Urothelium cell line (cell line): Measurements from ENCODE around the gene LURAP1L.

Experiments used
- DNase-seq: peaks from one replicate; pipeline ENCODE4 v3.0.0; 2011; ENCODE audit warnings: low spot score, mixed read lengths
- FAIRE-seq: peaks from 2 replicates; lab custom pipeline; 2011; peaks lifted over from hg19 to GRCh38; lab: Jason Lieb, UNC

Gene LURAP1L

DNA sequence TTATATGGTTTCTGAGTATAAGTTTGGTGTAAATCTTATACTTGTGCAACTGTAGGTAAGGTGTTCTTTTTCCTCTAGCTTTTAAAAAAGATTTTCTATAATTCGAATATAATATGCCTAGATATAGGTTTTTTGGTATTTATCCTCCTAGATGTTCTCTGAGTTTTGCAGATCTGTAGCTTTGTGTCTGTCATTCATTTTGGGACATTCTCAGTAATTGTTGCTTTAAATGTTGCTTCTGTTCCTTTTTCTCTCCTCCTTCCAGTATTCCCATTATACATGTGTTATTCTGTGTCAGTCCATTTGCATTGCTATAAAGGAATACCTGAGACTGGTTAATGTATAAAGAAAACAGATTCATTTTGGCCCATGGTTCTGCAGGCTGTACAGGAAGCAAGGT lies 33.7 kb downstream of the LURAP1L start:
- no peak for DNase-seq
- no peak for FAIRE-seq

DNA sequence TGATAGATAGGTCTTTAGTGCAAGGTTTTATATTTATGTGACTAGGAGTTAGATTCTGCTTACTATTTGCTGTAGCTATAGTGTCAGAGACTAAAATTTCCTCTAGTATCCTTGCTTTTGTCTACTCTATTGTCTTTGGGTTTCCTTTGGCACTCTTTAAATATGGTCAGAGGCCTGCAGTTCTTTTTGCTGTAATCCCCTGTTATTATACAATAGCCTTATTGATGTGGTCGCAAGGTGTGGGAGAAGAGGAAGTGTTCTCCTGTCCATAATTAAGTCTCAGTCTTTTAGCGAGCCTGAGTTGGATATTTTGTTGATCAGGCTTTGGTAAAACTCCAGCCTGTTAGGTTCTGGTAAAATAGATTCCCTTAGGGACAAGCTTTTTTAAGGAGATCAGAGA lies 34.9 kb downstream of the LURAP1L start:
- FAIRE-seq (no peak), DNase-seq (no peak)

DNA sequence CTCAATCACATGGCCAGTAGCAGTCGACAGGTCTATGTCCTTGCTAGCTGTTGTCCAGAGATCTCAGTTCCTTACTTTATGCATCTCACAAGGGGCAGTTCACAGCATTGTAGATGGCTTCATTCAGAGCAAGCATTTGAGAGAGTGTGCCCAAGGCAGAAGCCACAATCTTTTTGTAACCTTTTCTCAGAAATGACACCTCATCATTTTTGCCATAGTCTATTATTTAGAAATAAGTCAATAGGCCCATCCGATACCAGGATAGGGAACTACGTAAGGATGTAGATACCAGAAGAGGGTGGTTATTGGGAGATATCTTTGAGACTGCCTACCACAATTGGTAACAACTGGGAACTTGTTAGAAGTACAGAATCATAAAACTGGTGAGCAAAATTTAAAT lies 37.1 kb downstream of the LURAP1L start:
- DNase-seq (no peak), FAIRE-seq (no peak)

DNA sequence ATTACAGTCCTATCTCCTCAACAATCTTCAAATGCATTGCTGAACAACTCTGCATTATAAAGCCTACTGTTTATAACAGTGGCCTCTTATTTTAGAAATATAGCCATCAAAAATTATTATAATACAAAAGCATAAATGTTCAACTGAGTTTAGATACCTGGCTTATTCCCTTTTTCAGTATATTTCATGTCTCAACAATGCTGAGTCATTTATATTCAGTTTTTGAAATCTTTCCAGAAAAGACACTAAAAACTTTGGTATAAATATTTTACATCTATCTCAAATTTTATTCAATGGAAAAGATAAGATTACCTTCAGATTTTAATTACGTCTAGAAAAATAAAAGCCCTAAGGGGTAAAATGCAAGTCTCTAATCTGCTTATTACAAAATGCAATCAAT lies 37.9 kb downstream of the LURAP1L start:
- no peak for FAIRE-seq
- DNase-seq: no peak

DNA sequence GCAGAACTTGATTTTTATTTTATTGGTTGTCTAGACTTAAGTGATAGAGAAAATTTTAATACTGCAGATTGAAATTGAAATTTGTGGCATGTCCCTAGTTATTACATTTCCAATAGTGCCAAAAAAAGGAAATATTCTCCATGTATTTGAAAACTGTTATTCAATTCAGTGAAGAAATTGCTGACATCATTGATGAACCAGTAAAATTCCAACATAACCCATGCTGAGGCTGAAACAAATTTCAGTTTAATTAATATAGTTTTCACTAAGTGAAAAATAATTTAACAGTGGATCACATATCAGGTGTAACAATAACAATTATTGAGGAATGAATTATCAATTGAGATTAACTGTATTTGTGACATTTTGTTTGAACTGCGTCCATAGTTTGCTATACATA lies 38.7 kb downstream of the LURAP1L start:
- DNase-seq (no peak), FAIRE-seq (no peak)

DNA sequence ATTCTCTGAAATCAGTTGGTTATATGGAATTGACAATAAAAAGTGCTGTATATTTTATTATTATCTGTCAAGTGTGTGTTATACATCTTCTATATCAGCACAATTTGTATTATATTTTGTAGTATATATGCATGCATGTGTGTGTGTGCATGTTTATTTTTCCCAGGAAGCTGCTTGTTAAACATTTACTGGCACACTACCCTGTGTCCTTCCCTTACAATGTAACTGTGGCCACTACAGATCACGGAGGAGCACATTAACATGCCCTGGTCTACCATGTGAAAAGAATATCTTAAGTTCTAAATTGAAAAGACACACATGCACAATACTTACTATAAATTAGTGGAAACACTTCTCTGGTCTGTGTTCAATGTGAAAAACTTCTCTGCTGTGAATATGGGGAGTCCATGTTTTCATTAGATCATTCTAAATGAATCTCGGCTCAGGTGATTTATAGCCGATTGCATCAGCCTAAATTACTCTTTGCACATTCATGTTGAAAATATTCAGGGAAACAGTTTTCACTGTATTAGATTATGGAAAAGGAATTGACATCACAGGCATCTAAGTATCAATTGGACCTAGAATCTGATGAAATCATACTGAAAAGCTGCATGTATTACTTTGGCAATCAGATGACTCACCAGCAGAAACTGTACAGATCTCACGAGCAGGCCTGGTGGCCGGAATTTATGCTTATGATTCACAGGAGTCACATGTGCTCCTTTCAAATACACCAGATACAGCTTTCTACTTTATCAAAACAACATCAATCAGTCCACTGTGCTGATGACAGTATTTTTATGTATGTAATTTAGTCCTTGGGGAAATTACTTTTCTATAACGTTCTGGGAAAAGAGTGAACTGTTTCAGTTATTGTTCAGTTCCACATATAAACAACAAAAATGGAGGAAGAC lies 39.4 kb downstream of the LURAP1L start:
- DNase-seq (peak; percentile 65), FAIRE-seq (no peak)

DNA sequence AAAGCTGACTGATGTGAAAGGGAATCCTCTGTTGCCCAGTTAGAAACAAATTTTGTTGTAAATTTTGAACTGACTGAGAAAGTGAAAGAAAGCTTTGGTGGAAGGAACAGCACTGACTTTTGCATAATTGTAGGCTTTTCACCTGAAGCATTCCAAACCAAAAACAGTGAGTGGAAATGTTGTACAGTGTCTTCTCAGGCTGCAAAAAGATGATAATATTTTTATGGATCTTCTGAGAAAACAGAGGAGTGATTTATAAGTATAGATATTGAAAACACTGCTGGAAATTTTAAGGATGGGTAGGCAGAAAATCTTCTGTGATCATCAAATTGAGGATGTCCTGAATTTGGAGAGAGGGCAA lies 40.0 kb downstream of the LURAP1L start:
- no peak for DNase-seq
- FAIRE-seq: no peak

DNA sequence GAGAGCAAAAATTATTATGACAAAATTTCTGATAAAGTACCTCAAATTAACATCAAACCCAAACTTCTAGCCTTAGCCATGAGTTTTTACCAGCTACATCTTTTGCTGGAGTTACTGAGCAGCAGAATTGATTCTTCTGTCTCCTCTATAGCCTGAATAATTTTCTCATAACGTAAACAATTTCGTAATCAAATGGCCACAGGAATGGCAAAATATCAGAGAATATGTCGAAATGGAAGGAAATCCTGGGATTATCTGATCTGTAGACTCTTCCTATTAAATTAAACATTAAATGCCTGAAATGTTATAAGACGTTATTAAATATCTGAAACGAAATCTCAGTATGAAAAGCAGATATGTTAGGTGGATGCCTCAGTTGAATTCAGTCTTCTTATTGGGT lies 41.1 kb downstream of the LURAP1L start:
- DNase-seq (no peak), FAIRE-seq (no peak)

DNA sequence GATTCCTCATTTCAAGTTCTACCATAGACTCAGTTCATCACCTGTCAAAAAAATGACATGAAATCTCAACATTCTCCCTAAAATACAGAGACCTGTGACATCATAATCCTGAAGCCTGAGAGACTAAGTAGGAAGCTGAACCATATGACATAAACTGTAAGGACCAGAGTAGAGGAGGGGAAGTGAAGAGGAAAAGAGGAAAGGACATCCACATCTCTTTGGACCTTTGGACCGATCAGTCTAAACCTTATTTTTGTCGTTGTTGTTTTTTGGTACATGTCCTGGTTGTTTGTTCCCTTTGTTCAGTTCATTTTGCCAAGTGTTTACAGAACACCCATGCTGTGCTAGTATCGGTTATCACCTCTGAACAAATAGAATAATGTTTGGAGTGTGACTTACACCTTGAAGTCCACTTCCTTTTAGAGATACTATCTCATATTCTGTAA lies 41.9 kb downstream of the LURAP1L start:
- FAIRE-seq (no peak), DNase-seq (no peak)

DNA sequence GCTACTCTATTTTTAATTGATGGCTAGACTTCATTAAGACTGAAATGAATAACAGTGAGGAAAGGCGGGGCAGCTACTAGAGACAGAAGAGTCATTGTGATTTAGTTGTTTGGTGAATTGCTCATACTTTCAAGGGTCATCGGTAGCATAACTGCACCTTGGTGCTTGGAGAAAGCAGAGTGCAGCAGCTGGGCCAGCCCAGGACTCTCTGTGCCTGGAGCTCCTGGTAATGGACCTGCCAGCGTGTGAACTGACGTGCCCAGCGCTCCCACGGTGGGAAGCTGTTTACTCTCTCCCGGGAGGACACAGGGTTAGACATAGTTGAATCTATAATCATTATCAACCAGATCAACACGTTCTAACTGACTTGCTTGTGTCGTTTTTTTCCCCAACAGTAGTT lies 42.9 kb downstream of the LURAP1L start:
- FAIRE-seq (no peak), DNase-seq (no peak)

DNA sequence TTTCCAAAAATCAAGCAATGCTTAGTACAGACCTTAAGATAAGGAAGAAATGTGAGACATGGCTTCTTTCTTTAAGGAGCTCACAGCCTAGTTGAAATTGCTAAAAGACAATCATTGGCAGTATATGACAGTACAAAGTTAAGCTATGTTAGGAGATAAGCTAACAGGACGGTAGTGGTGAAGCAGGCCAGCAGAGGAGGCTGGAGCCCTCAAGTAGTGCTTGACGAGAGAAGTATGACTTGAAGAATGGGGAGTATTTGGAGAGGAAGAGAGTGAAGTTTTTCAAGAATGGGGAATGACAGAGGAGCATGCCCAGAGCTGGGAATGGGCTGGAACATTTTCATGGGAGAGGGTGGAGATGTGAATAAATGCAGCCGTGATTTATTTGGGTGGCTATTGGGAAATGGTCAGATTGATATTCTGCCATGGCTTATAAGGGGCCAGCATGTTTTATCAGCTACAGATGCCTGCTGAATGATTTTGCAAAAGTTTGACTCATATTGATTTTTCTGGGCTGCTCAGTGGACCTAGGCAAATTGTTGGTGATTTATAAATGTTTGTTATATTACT lies 43.7 kb downstream of the LURAP1L start:
- DNase-seq: no peak
- FAIRE-seq: no peak

DNA sequence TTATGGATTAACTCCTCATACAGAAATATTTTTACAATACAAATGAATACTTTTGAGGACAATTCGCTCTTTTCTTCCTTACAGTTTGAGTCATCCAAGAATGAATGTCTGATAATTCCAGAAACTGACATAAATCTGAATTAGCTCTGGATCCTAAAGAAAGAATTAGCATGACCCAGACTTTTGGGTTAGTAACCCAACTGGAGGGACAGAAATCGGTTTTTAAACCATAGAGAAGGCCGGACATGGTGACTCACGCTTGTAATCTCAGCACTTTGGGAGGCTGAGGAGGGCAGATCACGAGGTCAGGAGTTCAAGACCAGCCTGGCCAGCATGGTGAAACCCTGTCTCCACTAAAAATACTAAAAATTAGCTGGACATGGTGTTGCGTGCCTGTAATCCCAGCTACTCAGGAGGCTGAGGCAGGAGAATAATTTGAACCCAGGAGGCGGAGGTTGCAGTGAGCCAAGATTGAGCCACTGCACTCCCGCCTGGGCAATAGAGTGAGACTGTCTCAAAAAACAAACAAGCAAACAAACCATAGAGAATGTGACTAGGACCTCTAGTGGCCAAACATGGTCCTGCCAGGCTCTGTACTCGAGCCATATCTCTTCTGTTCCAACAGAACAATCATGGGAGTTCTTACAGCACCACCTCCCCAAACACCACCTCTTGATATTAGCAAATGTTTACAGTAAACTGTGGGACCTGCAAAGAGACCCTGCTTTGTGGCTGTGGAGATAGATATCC lies 44.8 kb downstream of the LURAP1L start:
- no peak for FAIRE-seq
- no peak for DNase-seq

DNA sequence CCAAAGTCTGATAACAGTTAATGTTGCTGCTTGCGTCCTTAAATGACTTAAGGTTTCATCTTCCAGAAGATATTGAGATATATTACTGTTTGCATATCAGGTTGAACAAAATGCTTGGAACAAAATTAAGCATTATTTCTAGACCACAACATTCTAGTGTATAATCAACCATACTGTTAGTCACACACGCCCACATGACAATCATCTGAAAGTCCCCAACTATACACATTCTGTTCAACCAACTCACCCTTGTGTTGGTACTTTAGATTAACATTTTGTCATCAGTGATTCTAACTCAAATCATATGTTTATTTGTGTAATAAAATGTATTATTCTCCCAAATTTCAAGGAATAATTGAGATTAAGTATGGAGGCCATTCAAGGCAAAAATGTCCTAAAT lies 47.3 kb downstream of the LURAP1L start:
- FAIRE-seq (no peak), DNase-seq (no peak)

DNA sequence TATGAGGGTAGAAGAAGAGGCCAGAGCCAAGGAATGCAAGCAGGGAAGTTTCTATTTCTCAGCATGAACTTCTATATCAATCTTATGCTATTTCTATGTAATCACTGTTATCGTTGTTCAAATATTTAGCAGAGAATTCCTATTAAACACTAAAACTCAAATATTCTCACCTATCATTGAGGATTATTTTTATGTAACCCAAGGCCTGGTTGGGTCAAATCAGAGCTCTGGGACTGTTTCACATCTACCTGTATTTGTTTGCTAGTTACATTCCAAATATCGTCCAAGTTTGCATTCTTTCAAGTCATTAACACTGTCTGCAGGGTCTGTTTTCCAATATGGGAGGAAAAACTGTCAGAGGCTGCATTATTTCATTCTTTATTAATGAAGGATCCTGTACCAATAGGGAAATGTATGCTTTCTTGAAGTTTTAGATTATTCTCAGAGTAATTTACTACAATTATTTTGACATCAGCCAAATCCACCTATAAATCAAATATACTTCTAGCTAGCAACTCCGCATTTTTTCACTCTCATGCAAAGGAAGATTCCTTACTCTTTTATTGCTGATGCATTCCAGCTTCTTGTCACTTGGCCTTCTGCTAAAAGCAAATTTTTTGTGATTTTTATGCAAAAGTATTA lies 52.2 kb downstream of the LURAP1L start:
- FAIRE-seq (no peak), DNase-seq (no peak)

DNA sequence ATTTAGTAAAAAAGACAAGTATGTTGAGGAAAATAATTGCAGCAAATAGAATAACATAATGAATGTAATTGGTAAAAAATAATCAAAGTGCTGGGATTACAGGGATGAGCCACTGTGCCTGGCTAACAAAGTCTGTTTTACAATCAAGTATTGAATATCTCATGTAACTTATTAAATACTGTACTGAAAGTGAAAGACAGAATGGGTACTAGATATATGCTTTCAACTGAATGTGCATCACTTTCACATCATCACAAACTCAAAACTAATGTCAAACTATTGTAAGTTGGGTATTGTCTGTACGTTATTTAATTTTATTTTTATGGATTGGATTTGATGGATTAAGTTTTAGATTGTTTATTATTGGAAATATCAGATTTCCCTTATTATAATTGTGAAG lies 58.9 kb downstream of the LURAP1L start:
- no peak for FAIRE-seq
- no peak for DNase-seq

DNA sequence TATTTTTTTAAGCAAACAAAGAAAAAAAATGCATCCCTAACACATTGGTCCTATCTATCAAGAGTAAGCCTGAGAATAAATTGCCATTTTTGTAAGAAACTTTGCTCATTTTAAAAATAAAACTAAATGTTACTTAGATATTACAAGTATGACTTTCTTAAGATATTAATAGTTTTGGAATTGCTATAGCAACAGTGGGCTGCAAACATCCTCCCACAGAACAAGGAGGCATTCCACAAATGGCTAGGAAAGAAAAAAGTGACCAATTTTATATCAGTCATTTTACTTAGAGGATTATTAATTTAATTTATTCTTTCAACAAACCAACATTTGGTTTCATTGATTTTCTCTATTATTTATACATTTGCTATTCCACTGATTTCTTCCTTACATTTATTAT lies 63.7 kb downstream of the LURAP1L start:
- DNase-seq (no peak), FAIRE-seq (no peak)

DNA sequence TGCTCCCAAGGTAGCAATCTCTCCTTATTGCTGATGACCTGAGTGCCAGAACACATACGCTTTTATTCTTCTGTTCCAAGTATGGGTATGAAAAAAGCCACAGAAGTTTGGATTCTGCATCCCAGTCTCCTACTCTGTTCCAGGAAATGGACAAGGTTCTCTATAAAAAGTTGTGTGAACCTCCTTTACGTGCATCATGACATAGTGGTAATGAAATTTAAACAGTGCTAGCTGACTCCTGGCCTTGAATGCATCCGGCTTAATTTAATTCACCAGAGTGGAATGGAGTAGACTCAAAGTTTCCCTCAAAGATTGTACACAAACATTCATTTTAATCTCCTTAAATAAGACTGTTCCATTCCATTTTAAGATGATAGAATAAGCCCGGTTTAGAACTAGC lies 68.9 kb downstream of the LURAP1L start:
- no peak for FAIRE-seq
- no peak for DNase-seq

DNA sequence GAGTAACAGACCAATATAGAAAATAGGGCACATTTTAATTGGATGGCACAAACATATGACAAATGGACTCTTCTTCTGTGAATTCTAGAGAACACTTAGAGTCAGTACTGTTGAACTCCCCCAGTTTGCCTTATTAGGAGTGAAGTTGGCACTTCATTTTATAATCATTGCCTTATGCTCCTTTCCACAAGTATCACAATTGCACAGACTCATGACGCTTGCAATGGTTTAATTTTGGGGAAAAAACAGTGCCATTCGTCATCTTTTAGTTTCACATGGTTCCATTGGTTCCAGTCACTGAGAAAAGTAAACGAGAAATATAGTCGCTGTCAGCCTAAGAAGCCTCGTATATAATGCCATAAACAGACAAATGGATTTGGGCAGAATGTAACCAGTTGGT lies 71.2 kb downstream of the LURAP1L start:
- FAIRE-seq (no peak), DNase-seq (no peak)

DNA sequence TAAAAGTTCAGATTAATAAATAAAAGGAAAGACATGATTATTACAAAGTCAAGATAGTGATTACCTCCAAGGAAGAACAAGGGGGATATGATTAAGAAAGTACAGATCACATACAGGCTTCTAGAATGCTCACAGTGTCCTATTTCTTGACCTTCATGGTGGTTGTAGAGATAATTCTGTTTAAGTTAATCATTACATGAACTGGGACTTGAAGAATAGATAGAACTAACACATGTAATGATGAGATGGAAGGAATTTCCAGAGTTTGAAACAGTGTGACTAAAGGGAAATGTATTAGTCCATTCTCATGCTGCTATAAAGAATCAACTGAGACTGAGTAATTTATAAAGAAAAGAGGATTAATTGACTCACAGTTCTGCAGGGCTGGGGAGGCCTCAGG lies 72.7 kb downstream of the LURAP1L start:
- FAIRE-seq (no peak), DNase-seq (no peak)

DNA sequence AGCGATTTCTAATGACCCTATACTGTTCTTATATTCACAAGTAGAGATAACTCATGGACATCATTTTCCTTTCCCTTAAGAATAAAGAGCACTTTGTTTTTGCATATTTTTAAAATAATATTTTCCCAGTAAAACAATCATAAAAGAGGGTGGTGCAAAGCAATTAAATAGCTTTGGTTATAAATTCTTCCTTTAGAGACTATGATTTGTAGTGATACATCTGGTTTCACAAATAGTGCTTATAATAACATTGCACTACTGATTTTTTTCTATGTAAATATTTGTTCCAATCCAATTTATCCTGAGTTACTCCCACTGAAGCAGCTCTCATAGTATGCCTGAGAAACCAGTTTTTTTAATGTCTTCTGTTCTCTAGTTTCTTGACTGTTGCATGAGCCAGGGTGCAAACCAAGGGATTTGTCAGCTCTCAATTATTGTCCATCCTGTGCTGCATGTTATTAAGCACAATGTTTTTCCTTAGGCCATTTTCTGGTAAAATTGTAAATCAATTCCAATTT lies 74.7 kb downstream of the LURAP1L start:
- DNase-seq (no peak), FAIRE-seq (no peak)
